ENCODE results near the gene PBX2. TPM values are rescaled to one million over a fixed set of nuclear protein-coding genes. Genes with fewer than 3 reads are reported as not detected.

The PBX2 gene
- total and polyA plus RNA-seq, 10 of the 15 experiments (the other 5 are each of a cell fraction or from before 2014, with no cell fraction given), result 0.84 to 66.5 (median 20.6) TPM

- no peak for TF ChIP-seq FOXM1 (IDR thresholded peaks at IDR 0.05; ENCODE audit: low read depth, low read length)
- TF ChIP-seq REST (IDR thresholded peaks at IDR 0.05; ENCODE audit: low read depth, low read length), result no peak
- TF ChIP-seq E4F1 (IDR thresholded peaks at IDR 0.05; ENCODE audit: borderline replicate concordance, partially characterized antibody), result no peak
- TF ChIP-seq, protein P1, sequence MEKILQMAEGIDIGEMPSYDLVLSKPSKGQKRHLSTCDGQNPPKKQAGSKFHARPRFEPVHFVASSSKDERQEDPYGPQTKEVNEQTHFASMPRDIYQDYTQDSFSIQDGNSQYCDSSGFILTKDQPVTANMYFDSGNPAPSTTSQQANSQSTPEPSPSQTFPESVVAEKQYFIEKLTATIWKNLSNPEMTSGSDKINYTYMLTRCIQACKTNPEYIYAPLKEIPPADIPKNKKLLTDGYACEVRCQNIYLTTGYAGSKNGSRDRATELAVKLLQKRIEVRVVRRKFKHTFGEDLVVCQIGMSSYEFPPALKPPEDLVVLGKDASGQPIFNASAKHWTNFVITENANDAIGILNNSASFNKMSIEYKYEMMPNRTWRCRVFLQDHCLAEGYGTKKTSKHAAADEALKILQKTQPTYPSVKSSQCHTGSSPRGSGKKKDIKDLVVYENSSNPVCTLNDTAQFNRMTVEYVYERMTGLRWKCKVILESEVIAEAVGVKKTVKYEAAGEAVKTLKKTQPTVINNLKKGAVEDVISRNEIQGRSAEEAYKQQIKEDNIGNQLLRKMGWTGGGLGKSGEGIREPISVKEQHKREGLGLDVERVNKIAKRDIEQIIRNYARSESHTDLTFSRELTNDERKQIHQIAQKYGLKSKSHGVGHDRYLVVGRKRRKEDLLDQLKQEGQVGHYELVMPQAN (conservative IDR thresholded peaks at IDR 0.05), result no peak
- no peak for TF ChIP-seq SREBF2 (IDR thresholded peaks at IDR 0.05; ENCODE audit: low read length)
- TF ChIP-seq ESRRA (IDR thresholded peaks at IDR 0.05; ENCODE audit: low read length), result no peak
- no peak for TF ChIP-seq NFXL1 (IDR thresholded peaks at IDR 0.05; ENCODE audit: borderline replicate concordance)
- peak; percentile 85 for TF ChIP-seq SREBF1 (IDR thresholded peaks at IDR 0.05; ENCODE audit: low read length)
- TF ChIP-seq TCF12 (IDR thresholded peaks at IDR 0.05; ENCODE audit: low read depth, low read length), result no peak
- no peak for TF ChIP-seq ZZZ3 (IDR thresholded peaks at IDR 0.05; ENCODE audit: control insufficient read depth, insufficient read length, low read depth)
- no peak for TF ChIP-seq MEF2A (IDR thresholded peaks at IDR 0.05; ENCODE audit: insufficient read depth, low read depth, low read length)
- no peak for TF ChIP-seq ZNF217 (IDR thresholded peaks at IDR 0.05)
- 0 out of 2 replicates have a peak, but pooled peaks have one; percentile 44 for TF ChIP-seq ATF3 (IDR thresholded peaks at IDR 0.05; ENCODE audit: borderline replicate concordance, extremely low read depth, low read depth, low read length)
- no peak for TF ChIP-seq EED (IDR thresholded peaks at IDR 0.05; ENCODE audit: low read depth)
Observed at GRCh38 chr6:32153564-32154513, 36.2 kb downstream of the PBX2 start, which contains the start of gene PPT2 (continued).
